HCT116 (cell line): ENCODE data around the gene INO80C. TPM values are rescaled to one million over a fixed set of nuclear protein-coding genes. Genes with fewer than 3 reads are reported as not detected.

ENCODE experiments used
- ATAC-seq: fragments of 200-7000 bp; cut with Tn5 transposase; 2 replicates; pipeline ENCODE4 v1.9.1; 2020; ENCODE audit warnings: mild to moderate bottlenecking, moderate library complexity
- BruUV-seq: library from RNA; stranded (reverse); fragments of 400-500 nt; replicated peaks from 2 replicates; lab custom pipeline; 2021; lab: Mats Ljungman, UMichigan
- CTCF ChIA-PET: fragments of 300-600 bp; sonication (Branson Sonifier 250); formaldehyde crosslinking; loops from one replicate; lab custom pipeline; 2021; ENCODE audit warnings: antibody characterized with exemption; lab: Charles Lee
- POLR2A ChIA-PET: fragments of 300-600, 350-600 bp; sonication (Branson Sonifier 250); formaldehyde crosslinking; loops from one replicate; lab custom pipeline; 2021; ENCODE audit warnings: antibody characterized with exemption; lab: Charles Lee
- RAD21 ChIA-PET, 2 experiments: fragments of 300-600 bp; sonication (Branson Sonifier 250); formaldehyde crosslinking; loops; one replicate each; lab custom pipeline; 2023; ENCODE audit warnings: low total read pairs in 2 of 2; ENCODE audit not compliant: uncharacterized antibody in 2 of 2, unreplicated experiment in 2 of 2, low non-redundant PET in 1 of 2; lab: Charles Lee
- DNase-seq: peaks from one replicate; pipeline ENCODE4 v3.0.0-alpha.2; 2010; ENCODE audit warnings: low read depth, low spot score
- H2AFZ ChIP-seq: fragments of 200-600 bp; shearing (Covaris generic), sonication (generic); 2 replicates; pipeline ENCODE4 v1.6.1; 2017; ENCODE audit warnings: low read depth, mixed run types, mixed read lengths, antibody characterized with exemption, low read length; ENCODE audit not compliant: poor library complexity, severe bottlenecking
- H3K27ac ChIP-seq: 2 replicates; pipeline ENCODE4 v1.5.1; 2012; ENCODE audit warnings: low read depth, low read length
- H3K27me3 ChIP-seq: fragments of 200-600 bp; sonication (generic); 2 replicates; pipeline ENCODE4 v1.6.1; 2016; ENCODE audit warnings: mixed run types, low read length, mixed read lengths; ENCODE audit not compliant: insufficient read depth
- H3K36me3 ChIP-seq, 2 experiments: fragments of 200-500 bp in 1 of 2; fragments of 200-600 bp in 1 of 2; sonication (Bioruptor generic) in 1 of 2; sonication (generic) in 1 of 2; 2 replicates each; pipeline versions ENCODE4 v1.5.1 to v1.6.1; 2014 to 2016; ENCODE audit warnings: low read length in 2 of 2, inconsistent platforms in 1 of 2, mixed read lengths in 1 of 2, mixed run types in 1 of 2; ENCODE audit not compliant: insufficient read depth in 2 of 2, control insufficient read depth in 1 of 2
- H3K4me1 ChIP-seq, 2 experiments: fragments of 200-600 bp in 1 of 2; sonication (generic) in 1 of 2; 2 replicates each; pipeline versions ENCODE4 v1.5.1 to v1.6.1; 2012 to 2017; ENCODE audit warnings: low read length in 2 of 2, inconsistent platforms in 1 of 2, mild to moderate bottlenecking in 1 of 2, mixed read lengths in 1 of 2, mixed run types in 1 of 2, moderate library complexity in 1 of 2; ENCODE audit not compliant: insufficient read depth in 2 of 2, control insufficient read depth in 1 of 2
- H3K4me2 ChIP-seq: fragments of 200-600 bp; sonication (generic); 2 replicates; pipeline ENCODE4 v1.6.1; 2017; ENCODE audit warnings: mixed run types, low read length, mixed read lengths
- H3K4me3 ChIP-seq, 2 experiments: fragments of 200-600 bp in 1 of 2; sonication (generic) in 1 of 2; replicated peaks in 1 of 2; 2 replicates each; pipeline ENCODE4 v1.5.1; 2011 to 2016; ENCODE audit warnings: low read length in 2 of 2, control low read depth in 1 of 2, low read depth in 1 of 2, mild to moderate bottlenecking in 1 of 2, mixed read lengths in 1 of 2, mixed run types in 1 of 2
- H3K79me2 ChIP-seq: fragments of 200-600 bp; sonication (generic); 2 replicates; pipeline ENCODE4 v1.6.1; 2017; ENCODE audit warnings: mild to moderate bottlenecking, mixed run types, low read length, moderate library complexity, mixed read lengths; ENCODE audit not compliant: insufficient read depth
- H3K9ac ChIP-seq: fragments of 200-600 bp; sonication (generic); 2 replicates; pipeline ENCODE4 v1.6.1; 2016; ENCODE audit warnings: low read length, mixed read lengths
- H3K9me2 ChIP-seq: fragments of 200-600 bp; sonication (generic), shearing (Covaris generic); 2 replicates; pipeline ENCODE4 v1.6.1; 2017; ENCODE audit warnings: mixed run types, mild to moderate bottlenecking, moderate library complexity; ENCODE audit not compliant: insufficient read depth
- H3K9me3 ChIP-seq, 2 experiments: fragments of 200-500 bp in 1 of 2; fragments of 200-600 bp in 1 of 2; sonication (Bioruptor generic) in 1 of 2; sonication (generic) in 1 of 2; 2 replicates each; pipeline ENCODE4 v1.6.1; 2014 to 2017; ENCODE audit warnings: low read length in 2 of 2, mixed read lengths in 2 of 2, inconsistent platforms in 1 of 2, low read depth in 1 of 2, mild to moderate bottlenecking in 1 of 2, mixed run types in 1 of 2, moderate library complexity in 1 of 2; ENCODE audit not compliant: control insufficient read depth in 1 of 2, insufficient read depth in 1 of 2
- H4K20me1 ChIP-seq: fragments of 200-600 bp; sonication (generic), shearing (Covaris generic); 2 replicates; pipeline ENCODE4 v1.6.1; 2017; ENCODE audit warnings: mixed run types, mild to moderate bottlenecking, moderate library complexity; ENCODE audit not compliant: insufficient read depth
- CEBPB ChIP-seq: IDR thresholded peaks from 2 replicates; pipeline ENCODE4 v1.6.1; 2012; ENCODE audit warnings: low read depth
- EGR1 ChIP-seq: IDR thresholded peaks from 2 replicates; pipeline ENCODE4 v1.6.1; 2012; ENCODE audit warnings: low read depth
- EZH2phosphoT487 ChIP-seq: fragments of 200-600 bp; IDR thresholded peaks from 2 replicates; pipeline ENCODE4 v1.6.1; 2018; ENCODE audit warnings: antibody characterized with exemption, borderline replicate concordance
- FOSL1 ChIP-seq: IDR thresholded peaks from 2 replicates; pipeline ENCODE4 v1.6.1; 2012; ENCODE audit warnings: low read depth
- POLR2AphosphoS5 ChIP-seq: IDR thresholded peaks from 2 replicates; pipeline ENCODE4 v1.6.1; 2011; ENCODE audit warnings: mild to moderate bottlenecking, low read depth, low read length, moderate library complexity
- SP1 ChIP-seq: IDR thresholded peaks from 2 replicates; pipeline ENCODE4 v1.6.1; 2012; ENCODE audit warnings: low read depth
- YY1 ChIP-seq: IDR thresholded peaks from 2 replicates; pipeline ENCODE4 v1.6.1; 2011; ENCODE audit warnings: low read length, low read depth, moderate library complexity, mild to moderate bottlenecking; ENCODE audit not compliant: insufficient replicate concordance; ENCODE audit errors: extremely low read depth
- ZFX ChIP-seq: fragments of 450-650 bp; IDR thresholded peaks from 2 replicates; pipeline ENCODE4 v1.6.1; 2017
- ZNF274 ChIP-seq: fragments of 200-500 bp; sonication (Bioruptor generic); IDR thresholded peaks from 2 replicates; pipeline ENCODE4 v1.6.1; 2014; ENCODE audit warnings: mild to moderate bottlenecking, low read depth, low read length, inconsistent platforms
- intact Hi-C: fragments of 100-400 bp; cut with micrococcal nuclease; formaldehyde crosslinking; loops from 2 replicates; pipeline ENCODE4 v1.10.0; 2022
- total RNA-seq: library from RNA; stranded (reverse); gene quantifications from one replicate; pipeline ENCODE4 v1.2.1, GENCODE V29; 2021; ENCODE audit not compliant: unreplicated experiment
- TF ChIP-seq, protein P1 (sequence below): IDR thresholded peaks from 2 replicates; pipeline ENCODE4 v1.6.1; 2012; ENCODE audit warnings: low read depth
- TF ChIP-seq, protein P2 (sequence below), 3 experiments: fragments of 200-600 bp in 1 of 3; sonication (generic) in 1 of 3; IDR thresholded peaks in 2 of 3; conservative IDR thresholded peaks in 1 of 3; 2 replicates each; pipeline ENCODE4 v1.5.1; 2012 to 2017; ENCODE audit warnings: low read depth in 2 of 3, low read length in 2 of 3, antibody characterized with exemption in 1 of 3, borderline replicate concordance in 1 of 3, control low read depth in 1 of 3, mild to moderate bottlenecking in 1 of 3, mixed read lengths in 1 of 3, mixed run types in 1 of 3, moderate library complexity in 1 of 3; ENCODE audit not compliant: insufficient read depth in 1 of 3
- TF ChIP-seq, protein P3 (sequence below): IDR thresholded peaks from 2 replicates; pipeline ENCODE4 v1.6.1; 2011; ENCODE audit warnings: mild to moderate bottlenecking, low read length, moderate library complexity; ENCODE audit not compliant: insufficient replicate concordance; ENCODE audit errors: extremely low read depth
- TF ChIP-seq, protein P4 (sequence below): IDR thresholded peaks from 2 replicates; pipeline ENCODE4 v1.6.1; 2012

Gene INO80C
- total RNA-seq, 1 experiment from 2014 or later, result 30.7 TPM

DNA sequence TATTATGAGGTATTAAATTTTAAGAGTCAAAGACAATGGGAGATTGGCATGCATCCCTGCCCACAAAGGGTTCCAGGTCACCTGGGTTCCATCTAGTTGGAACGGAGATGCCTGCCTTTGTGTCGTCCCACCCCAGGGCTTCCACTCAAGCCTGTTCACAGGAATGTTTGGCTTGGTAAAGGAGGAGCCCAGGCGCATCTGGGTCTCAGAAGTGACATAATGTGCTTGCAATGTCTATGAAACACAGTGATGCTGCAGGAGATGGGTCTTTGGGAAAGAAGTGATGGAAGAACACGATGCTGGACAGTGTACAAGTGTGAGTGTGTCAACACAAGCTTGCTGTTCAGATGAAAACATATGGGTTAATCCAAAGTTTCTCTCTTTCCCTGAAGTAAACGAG is 71.0 kb downstream of the INO80C start:
- ChIA-PET RAD21 (no interaction called here), CTCF (no interaction called here), POLR2A (no interaction called here)
- TF ChIP-seq POLR2AphosphoS5 (no peak), ZFX (no peak), YY1 (no peak), FOSL1 (no peak), EGR1 (no peak), EZH2phosphoT487 (no peak), SP1 (no peak), CEBPB (no peak), ZNF274 (no peak)
- TF ChIP-seq, protein P1, sequence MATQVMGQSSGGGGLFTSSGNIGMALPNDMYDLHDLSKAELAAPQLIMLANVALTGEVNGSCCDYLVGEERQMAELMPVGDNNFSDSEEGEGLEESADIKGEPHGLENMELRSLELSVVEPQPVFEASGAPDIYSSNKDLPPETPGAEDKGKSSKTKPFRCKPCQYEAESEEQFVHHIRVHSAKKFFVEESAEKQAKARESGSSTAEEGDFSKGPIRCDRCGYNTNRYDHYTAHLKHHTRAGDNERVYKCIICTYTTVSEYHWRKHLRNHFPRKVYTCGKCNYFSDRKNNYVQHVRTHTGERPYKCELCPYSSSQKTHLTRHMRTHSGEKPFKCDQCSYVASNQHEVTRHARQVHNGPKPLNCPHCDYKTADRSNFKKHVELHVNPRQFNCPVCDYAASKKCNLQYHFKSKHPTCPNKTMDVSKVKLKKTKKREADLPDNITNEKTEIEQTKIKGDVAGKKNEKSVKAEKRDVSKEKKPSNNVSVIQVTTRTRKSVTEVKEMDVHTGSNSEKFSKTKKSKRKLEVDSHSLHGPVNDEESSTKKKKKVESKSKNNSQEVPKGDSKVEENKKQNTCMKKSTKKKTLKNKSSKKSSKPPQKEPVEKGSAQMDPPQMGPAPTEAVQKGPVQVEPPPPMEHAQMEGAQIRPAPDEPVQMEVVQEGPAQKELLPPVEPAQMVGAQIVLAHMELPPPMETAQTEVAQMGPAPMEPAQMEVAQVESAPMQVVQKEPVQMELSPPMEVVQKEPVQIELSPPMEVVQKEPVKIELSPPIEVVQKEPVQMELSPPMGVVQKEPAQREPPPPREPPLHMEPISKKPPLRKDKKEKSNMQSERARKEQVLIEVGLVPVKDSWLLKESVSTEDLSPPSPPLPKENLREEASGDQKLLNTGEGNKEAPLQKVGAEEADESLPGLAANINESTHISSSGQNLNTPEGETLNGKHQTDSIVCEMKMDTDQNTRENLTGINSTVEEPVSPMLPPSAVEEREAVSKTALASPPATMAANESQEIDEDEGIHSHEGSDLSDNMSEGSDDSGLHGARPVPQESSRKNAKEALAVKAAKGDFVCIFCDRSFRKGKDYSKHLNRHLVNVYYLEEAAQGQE, result no peak
- TF ChIP-seq, protein P2, sequence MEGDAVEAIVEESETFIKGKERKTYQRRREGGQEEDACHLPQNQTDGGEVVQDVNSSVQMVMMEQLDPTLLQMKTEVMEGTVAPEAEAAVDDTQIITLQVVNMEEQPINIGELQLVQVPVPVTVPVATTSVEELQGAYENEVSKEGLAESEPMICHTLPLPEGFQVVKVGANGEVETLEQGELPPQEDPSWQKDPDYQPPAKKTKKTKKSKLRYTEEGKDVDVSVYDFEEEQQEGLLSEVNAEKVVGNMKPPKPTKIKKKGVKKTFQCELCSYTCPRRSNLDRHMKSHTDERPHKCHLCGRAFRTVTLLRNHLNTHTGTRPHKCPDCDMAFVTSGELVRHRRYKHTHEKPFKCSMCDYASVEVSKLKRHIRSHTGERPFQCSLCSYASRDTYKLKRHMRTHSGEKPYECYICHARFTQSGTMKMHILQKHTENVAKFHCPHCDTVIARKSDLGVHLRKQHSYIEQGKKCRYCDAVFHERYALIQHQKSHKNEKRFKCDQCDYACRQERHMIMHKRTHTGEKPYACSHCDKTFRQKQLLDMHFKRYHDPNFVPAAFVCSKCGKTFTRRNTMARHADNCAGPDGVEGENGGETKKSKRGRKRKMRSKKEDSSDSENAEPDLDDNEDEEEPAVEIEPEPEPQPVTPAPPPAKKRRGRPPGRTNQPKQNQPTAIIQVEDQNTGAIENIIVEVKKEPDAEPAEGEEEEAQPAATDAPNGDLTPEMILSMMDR (IDR thresholded peaks at IDR 0.05 in 2 of 3, conservative IDR thresholded peaks at IDR 0.05 in 1 of 3; ENCODE audit: borderline replicate concordance in 1 of 3, insufficient read depth in 1 of 3, low read depth in 2 of 3, low read length in 2 of 3), result no peak
- TF ChIP-seq, protein P3, sequence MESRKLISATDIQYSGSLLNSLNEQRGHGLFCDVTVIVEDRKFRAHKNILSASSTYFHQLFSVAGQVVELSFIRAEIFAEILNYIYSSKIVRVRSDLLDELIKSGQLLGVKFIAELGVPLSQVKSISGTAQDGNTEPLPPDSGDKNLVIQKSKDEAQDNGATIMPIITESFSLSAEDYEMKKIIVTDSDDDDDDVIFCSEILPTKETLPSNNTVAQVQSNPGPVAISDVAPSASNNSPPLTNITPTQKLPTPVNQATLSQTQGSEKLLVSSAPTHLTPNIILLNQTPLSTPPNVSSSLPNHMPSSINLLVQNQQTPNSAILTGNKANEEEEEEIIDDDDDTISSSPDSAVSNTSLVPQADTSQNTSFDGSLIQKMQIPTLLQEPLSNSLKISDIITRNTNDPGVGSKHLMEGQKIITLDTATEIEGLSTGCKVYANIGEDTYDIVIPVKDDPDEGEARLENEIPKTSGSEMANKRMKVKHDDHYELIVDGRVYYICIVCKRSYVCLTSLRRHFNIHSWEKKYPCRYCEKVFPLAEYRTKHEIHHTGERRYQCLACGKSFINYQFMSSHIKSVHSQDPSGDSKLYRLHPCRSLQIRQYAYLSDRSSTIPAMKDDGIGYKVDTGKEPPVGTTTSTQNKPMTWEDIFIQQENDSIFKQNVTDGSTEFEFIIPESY, result no peak
- TF ChIP-seq, protein P4, sequence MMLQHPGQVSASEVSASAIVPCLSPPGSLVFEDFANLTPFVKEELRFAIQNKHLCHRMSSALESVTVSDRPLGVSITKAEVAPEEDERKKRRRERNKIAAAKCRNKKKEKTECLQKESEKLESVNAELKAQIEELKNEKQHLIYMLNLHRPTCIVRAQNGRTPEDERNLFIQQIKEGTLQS, result no peak
- no peaks in the 10 kb centered on the region for H3K36me3 ChIP-seq
- no peaks in the 10 kb centered on the region for H3K9me2 ChIP-seq
- BruUV-seq, result no TSS peak
- H3K9ac ChIP-seq, result no peak overlapping the region
- no peaks in the 10 kb centered on the region for H3K27me3 ChIP-seq
- H3K4me1 ChIP-seq, result no peaks in the 10 kb centered on the region
- ATAC-seq, result no peak
- H2AFZ ChIP-seq, result no peak overlapping the region
- no peak for DNase-seq
- intact Hi-C loops, result no loop called here
- no peaks in the 10 kb centered on the region for H4K20me1 ChIP-seq
- H3K4me3 ChIP-seq, result no peak overlapping the region
- no peak overlapping the region for H3K4me2 ChIP-seq
- H3K27ac ChIP-seq, result no peak overlapping the region
- no peaks in the 10 kb centered on the region for H3K79me2 ChIP-seq
- no peaks in the 10 kb centered on the region for H3K9me3 ChIP-seq
